Stimulated activated CD4-positive, alpha-beta T cell treated with anti-CD3 and anti-CD28 coated beads, Interleukin-1b, Interleukin-23, amount 100 ng/mL, for 48 hours (primary cell): ENCODE measurements around the gene PARN.
A peak's percentile ranks its signal among the peaks of the same experiment; 100 is the strongest.
"Not testable (repeated sequence)": the region's sequence is repeated elsewhere in the genome, so short reads cannot be mapped to it uniquely, and the experiment has no call there.

Experiments
- DNase-seq: peaks from one replicate; pipeline ENCODE4 v3.0.0-alpha.2; 2020

PARN gene

DNA sequence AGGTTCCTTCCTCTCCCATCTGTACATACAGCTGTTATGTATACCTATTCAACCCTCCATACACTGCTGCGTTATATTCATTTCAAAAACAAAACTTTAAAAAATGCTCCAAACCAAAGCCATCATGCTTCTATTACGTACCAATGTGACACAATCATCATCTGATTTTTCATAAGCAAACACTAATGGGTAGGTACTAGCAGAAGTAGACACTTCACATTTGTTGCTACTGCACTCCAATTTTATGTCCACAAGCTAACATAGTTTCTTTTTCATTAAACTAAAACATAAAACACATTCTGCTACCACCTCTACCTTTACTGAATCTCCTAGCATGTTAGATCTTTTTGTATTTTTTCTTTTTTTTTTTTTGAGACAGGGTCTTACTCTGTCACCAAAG lies 57.5 kb downstream of the PARN start:
- no peak for DNase-seq

- DNase-seq: no peak
Observed at GRCh38 chr16:14569213-14569612, 60.8 kb downstream of the PARN start.

- no peak for DNase-seq
Observed at GRCh38 chr16:14566599-14566998, 63.5 kb downstream of the PARN start.

DNA sequence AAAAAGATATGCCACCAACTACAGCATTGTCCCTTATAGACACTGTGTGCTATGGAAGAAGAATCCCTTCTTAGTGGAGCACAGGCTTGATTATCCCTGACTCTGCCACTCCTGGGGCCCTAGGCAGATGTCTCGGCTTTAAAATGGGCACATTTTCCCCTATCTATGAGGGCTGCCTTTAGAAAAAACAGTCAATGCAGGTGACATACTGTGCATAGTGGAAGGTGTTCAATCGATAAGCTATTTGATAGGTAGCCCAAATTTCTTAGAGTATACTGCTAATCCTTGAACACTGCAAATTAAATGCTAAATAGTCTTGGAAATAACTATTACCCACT lies 64.4 kb downstream of the PARN start:
- no peak for DNase-seq

DNA sequence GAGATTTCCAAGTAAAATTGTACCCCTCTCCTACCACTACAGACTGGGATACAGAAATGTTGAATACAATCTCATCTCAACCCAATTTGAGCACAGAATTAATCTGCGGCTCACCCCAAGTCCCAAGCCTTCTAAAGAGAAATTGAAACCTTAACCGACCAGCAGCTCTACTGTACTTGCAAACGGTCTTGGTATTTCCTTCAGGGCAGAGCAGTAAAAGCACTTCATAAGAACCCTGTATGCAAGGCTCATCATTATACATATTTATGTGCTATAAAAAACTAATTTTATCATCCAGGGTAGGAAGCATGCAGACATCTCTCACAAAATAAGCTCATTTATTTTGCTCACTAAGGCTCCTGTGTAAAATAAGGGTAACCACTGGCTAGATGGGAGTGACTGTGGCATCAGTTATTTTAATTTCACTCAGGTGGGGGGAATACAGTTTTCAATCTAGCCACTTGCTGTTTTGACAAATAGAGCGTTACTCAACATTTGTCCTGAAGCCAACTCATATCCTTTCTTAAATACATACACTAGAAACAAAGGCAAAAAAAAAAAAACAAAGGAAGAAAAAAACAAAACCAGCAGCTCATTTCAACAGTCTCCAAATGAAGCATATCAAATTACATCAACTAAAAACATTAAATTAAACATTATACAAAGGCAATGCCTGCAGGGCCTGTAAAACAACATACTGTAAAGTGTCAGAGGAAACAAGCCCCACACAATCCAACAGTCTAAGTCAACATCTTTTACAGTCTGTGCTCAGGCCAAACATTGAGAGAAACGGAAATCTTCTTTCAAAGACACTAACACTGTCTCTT lies 65.0 kb downstream of the PARN start:
- no peak for DNase-seq

DNA sequence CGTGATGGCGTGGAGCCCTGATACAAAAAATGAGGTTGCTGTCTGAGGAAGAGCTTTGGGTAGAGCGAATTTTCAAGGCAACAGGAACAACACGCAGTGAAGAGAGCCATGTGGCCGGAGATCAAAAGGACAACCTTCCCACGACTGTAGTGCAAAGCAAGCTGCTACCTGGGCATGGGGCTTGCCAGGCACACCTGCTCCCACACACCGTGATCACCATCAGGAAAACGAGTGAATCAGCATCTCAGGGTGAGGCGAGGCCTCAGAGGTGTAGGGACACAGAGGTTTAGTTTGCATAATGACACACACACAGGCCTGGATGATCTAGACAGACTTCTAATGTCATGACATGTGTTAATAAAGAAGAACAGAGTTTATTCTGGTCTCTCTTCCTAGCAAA lies 65.7 kb downstream of the PARN start:
- DNase-seq: no peak

DNA sequence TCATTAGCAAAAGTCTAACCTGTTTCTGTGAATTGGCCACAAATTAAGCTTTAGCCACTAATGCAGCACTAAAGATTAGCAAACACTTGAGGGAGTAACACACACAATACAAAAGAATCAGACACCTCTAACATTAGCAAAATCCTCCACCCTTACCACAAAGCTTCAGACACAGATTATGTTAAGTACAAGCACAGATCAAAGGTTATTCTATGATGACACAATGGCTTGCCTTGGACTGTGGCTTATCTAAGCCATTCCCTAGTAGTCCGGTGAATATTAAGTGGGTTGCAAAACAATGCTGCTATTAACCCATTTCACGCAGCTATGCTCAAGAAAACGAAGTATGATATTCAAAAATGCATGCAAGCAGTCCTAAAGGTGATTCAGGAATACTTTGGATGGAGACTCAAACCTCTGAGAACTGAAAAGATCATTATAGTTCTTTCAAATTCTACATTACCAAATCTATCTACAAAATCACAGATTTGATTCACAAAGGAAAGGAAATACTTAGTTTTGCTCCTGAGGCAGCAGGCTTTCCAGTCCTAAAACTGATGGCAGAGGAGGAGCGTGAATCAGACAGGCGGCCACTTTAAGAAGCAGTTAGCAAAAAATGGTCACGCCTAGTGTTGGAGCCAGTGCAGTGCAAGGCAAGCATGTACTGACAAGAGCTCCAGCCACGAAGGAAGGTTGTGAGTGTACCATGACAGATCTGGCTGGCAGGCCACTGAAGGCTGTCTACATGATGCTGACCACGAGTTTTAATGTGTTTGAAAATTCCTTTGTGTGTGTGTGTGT lies 67.2 kb downstream of the PARN start:
- peak; percentile 3 for DNase-seq

GRCh38 chr16:14560523-14560922 lies 69.5 kb downstream of the PARN start:
- DNase-seq: no peak

GRCh38 chr16:14559809-14560241 lies 70.2 kb downstream of the PARN start:
- DNase-seq: no peak

- DNase-seq: no peak
Observed at GRCh38 chr16:14553447-14553846, 76.6 kb downstream of the PARN start.

DNA sequence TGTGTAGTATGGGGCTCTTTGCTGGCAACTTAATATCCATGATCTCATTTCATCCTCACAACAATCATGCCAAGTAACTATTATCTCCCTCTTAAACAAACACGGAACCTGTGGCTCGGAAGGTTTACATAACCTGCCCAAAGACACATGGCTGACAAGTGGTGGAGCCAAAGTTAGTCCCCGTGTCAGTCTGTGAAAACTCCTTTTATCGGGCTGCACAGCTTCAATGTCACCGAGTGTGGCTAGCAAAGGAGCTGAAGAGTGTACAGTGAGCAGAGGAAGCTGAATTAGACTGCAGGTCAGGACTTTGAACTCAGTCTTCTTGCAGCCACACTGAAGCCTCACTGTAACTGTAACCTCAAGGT lies 80.3 kb downstream of the PARN start:
- no peak for DNase-seq

GRCh38 chr16:14548933-14549788 lies 80.9 kb downstream of the PARN start:
- DNase-seq: no peak

- no peak for DNase-seq
Observed at GRCh38 chr16:14545346-14545884, 84.6 kb downstream of the PARN start.

DNA sequence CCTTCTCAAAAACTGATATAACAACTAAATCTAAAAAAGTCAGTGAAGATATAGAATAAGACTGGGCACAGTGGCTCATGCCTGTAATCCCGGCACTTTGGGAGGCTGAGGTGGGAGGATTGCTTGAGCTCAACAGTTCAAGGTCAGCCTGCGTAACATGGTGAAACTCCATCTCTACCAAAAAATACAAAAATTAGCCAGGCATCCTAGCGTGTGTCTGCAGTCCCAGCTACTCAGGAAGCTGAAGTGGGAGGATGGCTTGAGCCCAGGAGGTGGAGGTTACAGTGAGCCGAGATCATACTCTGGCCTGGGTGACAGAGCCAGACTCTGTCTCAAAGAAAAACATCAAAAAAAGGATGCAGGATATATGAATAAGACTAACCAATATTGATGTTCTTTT lies 85.2 kb downstream of the PARN start:
- not testable (repeated sequence) for DNase-seq

GRCh38 chr16:14539631-14540030 lies 90.4 kb downstream of the PARN start:
- DNase-seq: no peak

GRCh38 chr16:14539156-14539555 lies 90.9 kb downstream of the PARN start:
- no peak for DNase-seq

GRCh38 chr16:14538604-14539003 lies 91.5 kb downstream of the PARN start:
- no peak for DNase-seq

GRCh38 chr16:14531613-14532012 lies 98.4 kb downstream of the PARN start:
- DNase-seq: no peak

DNA sequence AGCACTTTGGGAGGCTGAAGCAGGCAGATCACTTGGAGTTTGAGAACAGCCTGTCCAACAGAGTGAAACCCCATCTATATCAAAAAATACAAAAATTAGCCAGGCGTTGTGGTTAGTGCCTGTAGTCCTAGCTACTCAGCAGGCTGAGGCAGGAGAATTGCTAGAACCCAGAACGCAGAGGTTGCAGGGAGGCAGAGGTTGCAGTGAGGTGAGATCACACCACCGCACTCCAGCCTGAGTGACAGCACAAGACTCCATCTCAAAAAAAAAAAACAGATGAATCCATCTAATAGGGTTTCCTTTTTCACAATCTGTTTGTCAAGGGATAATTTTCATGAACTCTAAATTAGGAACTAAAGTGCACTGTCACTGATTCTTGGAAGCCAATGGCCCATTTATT lies 99.0 kb downstream of the PARN start:
- DNase-seq: no peak

DNA sequence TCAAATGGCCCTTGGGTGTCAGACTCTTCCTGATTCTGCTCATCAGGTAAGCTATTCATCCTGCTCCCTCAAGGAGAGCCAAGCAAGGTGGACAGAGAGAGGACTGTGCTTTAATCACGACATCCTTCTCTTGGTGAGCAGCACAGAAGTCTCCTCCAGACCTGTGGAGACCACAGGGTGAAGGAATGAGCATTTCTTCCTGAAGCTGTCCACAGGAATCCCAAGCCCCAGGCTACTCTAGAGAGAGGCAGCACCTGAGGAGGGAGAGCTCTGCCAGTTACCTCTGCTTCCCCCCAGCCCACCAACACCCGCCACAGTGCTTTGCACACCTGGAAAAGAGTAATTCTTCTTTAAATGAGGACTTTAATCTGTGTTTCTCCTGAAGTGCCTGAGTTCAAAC lies 100.0 kb downstream of the PARN start:
- DNase-seq: no peak

GRCh38 chr16:14529010-14529669 lies 100.9 kb downstream of the PARN start:
- peak; percentile 41 for DNase-seq

DNA sequence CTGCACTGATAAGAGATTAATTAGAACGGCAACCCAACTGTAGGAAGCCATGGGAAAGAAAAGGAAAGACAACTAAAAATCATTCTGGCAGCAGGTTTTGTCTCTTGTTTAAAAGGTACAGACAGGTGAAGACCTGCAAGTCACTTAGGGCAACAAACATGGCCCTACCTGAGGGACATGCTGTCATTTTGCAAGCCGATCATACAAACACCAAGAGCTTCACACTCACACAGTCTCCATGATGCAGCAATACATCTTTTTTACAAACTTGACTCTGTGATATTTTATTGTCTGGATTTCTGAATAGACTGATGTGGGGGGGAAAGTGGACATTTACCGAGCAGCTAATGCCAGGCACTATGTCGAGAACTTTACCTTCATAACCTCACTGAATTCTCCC lies 101.8 kb downstream of the PARN start:
- DNase-seq: no peak
